WTC11 (cell line): ENCODE measurements around the gene PDGFRB. TPM values are rescaled to one million over a fixed set of nuclear protein-coding genes. Genes with fewer than 3 reads are reported as not detected.

Experiments used
- ATAC-seq: fragments of 200-7000 bp; cut with Tn5 transposase; 2 replicates; pipeline ENCODE4 v1.10.0; 2021; ENCODE audit warnings: mild to moderate bottlenecking, moderate library complexity
- CTCF ChIA-PET: fragments of 300-600 bp; sonication (Branson Sonifier 250); formaldehyde crosslinking; loops from one replicate; lab custom pipeline; 2021; ENCODE audit warnings: antibody characterized with exemption; lab: Charles Lee
- POLR2A ChIA-PET: fragments of 350-600 bp; sonication (Branson Sonifier 250); formaldehyde crosslinking; loops from one replicate; lab custom pipeline; 2021; ENCODE audit warnings: antibody characterized with exemption; lab: Charles Lee
- DNase-seq: peaks from one replicate; pipeline ENCODE4 v3.0.0; 2021; ENCODE audit warnings: low spot score
- H3K27ac Mint-ChIP-seq: 2 replicates; pipeline ENCODE4 v1.8.0; 2021; ENCODE audit warnings: mixed read lengths
- H3K27me3 Mint-ChIP-seq: 2 replicates; pipeline ENCODE4 v1.8.0; 2021; ENCODE audit warnings: low read depth, mild to moderate bottlenecking, moderate library complexity, mixed read lengths
- H3K36me3 Mint-ChIP-seq: 2 replicates; pipeline ENCODE4 v1.8.0; 2021; ENCODE audit warnings: mixed read lengths
- H3K4me1 Mint-ChIP-seq: 2 replicates; pipeline ENCODE4 v1.8.0; 2022; ENCODE audit warnings: mixed read lengths
- H3K4me3 Mint-ChIP-seq: 2 replicates; pipeline ENCODE4 v1.8.0; 2021; ENCODE audit warnings: mild to moderate bottlenecking, moderate library complexity, mixed read lengths
- H3K9me3 Mint-ChIP-seq: 2 replicates; pipeline ENCODE4 v1.8.0; 2021; ENCODE audit warnings: mixed read lengths
- ATF1 ChIP-seq: sonication (generic); formaldehyde crosslinking; IDR thresholded peaks from 2 replicates; pipeline ENCODE4 v1.8.1; 2023; ENCODE audit warnings: mild to moderate bottlenecking, moderate library complexity, missing genetic modification reagents
- CREM ChIP-seq: sonication (generic); formaldehyde crosslinking; IDR thresholded peaks from 2 replicates; pipeline ENCODE4 v1.8.1; 2022; ENCODE audit warnings: mild to moderate bottlenecking, missing genetic modification reagents, moderate library complexity
- CTCF ChIP-seq: fragments of 200-600 bp; IDR thresholded peaks from 2 replicates; pipeline ENCODE4 v1.8.0; 2022; ENCODE audit warnings: antibody characterized with exemption
- E2F4 ChIP-seq: sonication (generic); formaldehyde crosslinking; IDR thresholded peaks from 2 replicates; pipeline ENCODE4 v1.8.1; 2022; ENCODE audit warnings: low read depth, mild to moderate bottlenecking, moderate library complexity, missing genetic modification reagents, borderline replicate concordance
- EMX1 ChIP-seq: fragments of 250-450 bp; sonication (Bioruptor Pico); IDR thresholded peaks from 2 replicates; pipeline ENCODE4 v1.8.0; 2021; ENCODE audit warnings: mild to moderate bottlenecking
- FOXK1 ChIP-seq: sonication (generic); formaldehyde crosslinking; IDR thresholded peaks from 2 replicates; pipeline ENCODE4 v1.8.0; 2022; ENCODE audit warnings: mild to moderate bottlenecking, moderate library complexity, missing genetic modification reagents
- FOXP1 ChIP-seq: sonication (generic); formaldehyde crosslinking; IDR thresholded peaks from 2 replicates; pipeline ENCODE4 v1.8.0; 2022; ENCODE audit warnings: missing genetic modification reagents, mild to moderate bottlenecking, moderate library complexity, borderline replicate concordance
- HMGXB4 ChIP-seq: sonication (generic); formaldehyde crosslinking; IDR thresholded peaks from 2 replicates; pipeline ENCODE4 v1.8.1; 2023; ENCODE audit warnings: mild to moderate bottlenecking, moderate library complexity, missing genetic modification reagents
- MXD4 ChIP-seq: fragments of 250-450 bp; sonication (Bioruptor Pico); IDR thresholded peaks from 2 replicates; pipeline ENCODE4 v1.8.0; 2021; ENCODE audit warnings: mild to moderate bottlenecking, moderate library complexity, borderline replicate concordance
- NFATC4 ChIP-seq: fragments of 250-450 bp; sonication (Bioruptor Pico); IDR thresholded peaks from 2 replicates; pipeline ENCODE4 v1.9.0; 2021; ENCODE audit warnings: mild to moderate bottlenecking
- NFE2L1 ChIP-seq: sonication (generic); formaldehyde crosslinking; IDR thresholded peaks from 2 replicates; pipeline ENCODE4 v1.8.1; 2023; ENCODE audit warnings: missing genetic modification reagents
- NFYB ChIP-seq: sonication (generic); formaldehyde crosslinking; conservative IDR thresholded peaks from 2 replicates; pipeline ENCODE4 v1.8.0; 2022; ENCODE audit warnings: low read depth, missing genetic modification reagents
- NR2C2 ChIP-seq: sonication (generic); formaldehyde crosslinking; IDR thresholded peaks from 2 replicates; pipeline ENCODE4 v1.8.0; 2022; ENCODE audit warnings: mild to moderate bottlenecking, missing genetic modification reagents
- RELA ChIP-seq: sonication (generic); formaldehyde crosslinking; IDR thresholded peaks from 2 replicates; pipeline ENCODE4 v1.8.1; 2022; ENCODE audit warnings: missing genetic modification reagents, mild to moderate bottlenecking, borderline replicate concordance
- RORB ChIP-seq: fragments of 250-450 bp; sonication (Bioruptor Pico); IDR thresholded peaks from 2 replicates; pipeline ENCODE4 v1.9.0; 2021; ENCODE audit warnings: mild to moderate bottlenecking
- SOX15 ChIP-seq: fragments of 250-450 bp; sonication (Bioruptor Pico); IDR thresholded peaks from 2 replicates; pipeline ENCODE4 v1.9.0; 2021; ENCODE audit warnings: mild to moderate bottlenecking
- USF1 ChIP-seq: sonication (generic); formaldehyde crosslinking; IDR thresholded peaks from 2 replicates; pipeline ENCODE4 v1.8.0; 2022; ENCODE audit warnings: mild to moderate bottlenecking, missing genetic modification reagents
- ZMAT4 ChIP-seq: fragments of 250-450 bp; sonication (Bioruptor Pico); IDR thresholded peaks from 2 replicates; pipeline ENCODE4 v1.9.0; 2021; ENCODE audit warnings: mild to moderate bottlenecking
- ZNF121 ChIP-seq: sonication (generic); formaldehyde crosslinking; IDR thresholded peaks from 2 replicates; pipeline ENCODE4 v1.8.0; 2023; ENCODE audit warnings: missing genetic modification reagents
- ZNF425 ChIP-seq: fragments of 250-450 bp; sonication (Bioruptor Pico); conservative IDR thresholded peaks from 2 replicates; pipeline ENCODE4 v1.9.0; 2021; ENCODE audit warnings: mild to moderate bottlenecking
- ZNF532 ChIP-seq: fragments of 250-450 bp; sonication (Bioruptor Pico); IDR thresholded peaks from 2 replicates; pipeline ENCODE4 v1.9.0; 2021; ENCODE audit warnings: mild to moderate bottlenecking, borderline replicate concordance
- ZSCAN18 ChIP-seq: fragments of 250-450 bp; sonication (Bioruptor Pico); IDR thresholded peaks from 2 replicates; pipeline ENCODE4 v2.1.2; 2022; ENCODE audit warnings: mild to moderate bottlenecking, moderate library complexity
- total RNA-seq: library from RNA; stranded (reverse); gene quantifications from 3 replicates; pipeline ENCODE4 v1.2.3, GENCODE V29; 2021

The PDGFRB gene
- total RNA-seq, 1 experiment from 2014 or later = 5.1 TPM

GRCh38 chr5:150065886-150066285 is 89.8 kb downstream of the PDGFRB start:
- no peaks in the 10 kb centered on the region for H3K4me1 Mint-ChIP-seq
- H3K9me3 Mint-ChIP-seq = no peaks in the 10 kb centered on the region
- no peaks in the 10 kb centered on the region for H3K36me3 Mint-ChIP-seq
- peaks cover 3% of the 10 kb centered on the region; the same call in 1 of the 2 replicates for H3K27me3 Mint-ChIP-seq
- TF ChIP-seq NFYB (CRISPR knock-in tag) (no peak), NR2C2 (no peak), EMX1 (CRISPR knock-in tag) (no peak), NFATC4 (CRISPR knock-in tag) (no peak), HMGXB4 (CRISPR knock-in tag) (no peak), E2F4 (CRISPR knock-in tag) (no peak), NFE2L1 (CRISPR knock-in tag) (no peak), FOXP1 (CRISPR knock-in tag) (no peak), RORB (CRISPR knock-in tag) (no peak), ZSCAN18 (CRISPR knock-in tag) (no peak), ATF1 (CRISPR knock-in tag) (no peak), CREM (CRISPR knock-in tag) (no peak), ZNF425 (CRISPR knock-in tag) (no peak)
- DNase-seq = no peak
- POLR2A ChIA-PET = no interaction called here
- ATAC-seq = no peak
- H3K4me3 Mint-ChIP-seq = no peak overlapping the region
- CTCF ChIA-PET = interaction anchor here (0.6 to 1.5 kb wide), 3 partner anchors 57 to 226 kb away, joined by 3 to 4 read pairs (median 3); no protein-coding TSS in a partner anchor
- H3K27ac Mint-ChIP-seq = no peak overlapping the region

GRCh38 chr5:150065346-150065745 is 90.3 kb downstream of the PDGFRB start:
- Mint-ChIP-seq H3K27me3 (peaks cover 3% of the 10 kb centered on the region; the same call in 1 of the 2 replicates), H3K36me3 (no peaks in the 10 kb centered on the region), H3K4me3 (no peak overlapping the region), H3K9me3 (no peaks in the 10 kb centered on the region), H3K27ac (no peak overlapping the region), H3K4me1 (no peaks in the 10 kb centered on the region)
- CTCF ChIA-PET = interaction anchor here (1.4 to 1.5 kb wide), 2 partner anchors 57 to 97 kb away, joined by 3 read pairs; no protein-coding TSS in a partner anchor
- DNase-seq (no peak), ATAC-seq (peak; percentile 20; the same call in 1 of the 2 replicates)
- POLR2A ChIA-PET = interaction anchor here (0.6 kb wide), 1 partner anchor 30 kb away, joined by 3 read pairs; no protein-coding TSS in a partner anchor
- TF ChIP-seq ATF1 (CRISPR knock-in tag) (no peak), ZNF121 (CRISPR knock-in tag) (no peak), USF1 (no peak), MXD4 (CRISPR knock-in tag) (no peak), SOX15 (CRISPR knock-in tag) (no peak), CTCF (no peak), ZMAT4 (CRISPR knock-in tag) (no peak), ZNF532 (no peak), NR2C2 (no peak), RELA (CRISPR knock-in tag) (no peak), FOXK1 (CRISPR knock-in tag) (no peak)
